Stimulated activated CD8-positive, alpha-beta memory T cell treated with anti-CD3 and anti-CD28 coated beads, Interleukin-12 subunit alpha, Interleukin-12 subunit beta, amount 100 ng/mL, for 4 hours (primary cell): ENCODE results near the gene SORT1.

Experiments
- DNase-seq: peaks from one replicate; pipeline ENCODE4 v3.0.0-alpha.2; 2020; ENCODE audit warnings: low read depth

The SORT1 gene

GRCh38 chr1:109272831-109273547 lies 124.7 kb downstream of the SORT1 start:
- DNase-seq, result no peak

- no peak for DNase-seq
Measured at GRCh38 chr1:109272021-109272799, 125.5 kb downstream of the SORT1 start.

- no peak for DNase-seq
Measured at GRCh38 chr1:109271458-109271857, 126.3 kb downstream of the SORT1 start.

DNA sequence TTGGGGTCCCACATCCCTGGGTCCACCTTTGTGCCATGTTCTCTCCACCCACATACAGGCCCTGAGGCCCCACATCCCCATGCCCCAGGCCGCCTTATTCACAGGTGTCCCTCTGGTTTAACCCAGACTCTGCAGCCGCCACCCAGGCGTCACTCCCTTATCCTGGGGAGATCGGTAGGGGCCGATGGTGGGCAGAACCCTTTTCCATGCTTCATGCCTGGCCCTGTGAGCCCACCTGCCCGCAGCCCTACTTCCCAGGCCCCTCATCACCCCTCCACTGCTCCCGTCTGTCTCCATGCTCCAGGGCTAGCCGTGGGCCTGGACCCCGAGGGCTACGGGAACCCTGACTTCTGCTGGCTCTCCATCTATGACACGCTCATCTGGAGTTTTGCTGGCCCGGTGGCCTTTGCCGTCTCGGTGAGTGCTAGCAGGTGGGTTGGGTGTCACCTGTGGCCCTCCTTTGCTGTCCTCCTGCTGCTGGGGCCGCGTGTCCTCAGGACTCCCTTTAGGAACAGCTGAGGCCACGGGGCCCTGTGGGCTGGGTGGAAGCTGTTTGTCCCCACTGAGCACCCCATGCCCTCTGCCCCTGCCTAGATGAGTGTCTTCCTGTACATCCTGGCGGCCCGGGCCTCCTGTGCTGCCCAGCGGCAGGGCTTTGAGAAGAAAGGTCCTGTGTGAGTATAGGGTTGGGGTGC lies 126.9 kb downstream of the SORT1 start:
- DNase-seq, result no peak

DNA sequence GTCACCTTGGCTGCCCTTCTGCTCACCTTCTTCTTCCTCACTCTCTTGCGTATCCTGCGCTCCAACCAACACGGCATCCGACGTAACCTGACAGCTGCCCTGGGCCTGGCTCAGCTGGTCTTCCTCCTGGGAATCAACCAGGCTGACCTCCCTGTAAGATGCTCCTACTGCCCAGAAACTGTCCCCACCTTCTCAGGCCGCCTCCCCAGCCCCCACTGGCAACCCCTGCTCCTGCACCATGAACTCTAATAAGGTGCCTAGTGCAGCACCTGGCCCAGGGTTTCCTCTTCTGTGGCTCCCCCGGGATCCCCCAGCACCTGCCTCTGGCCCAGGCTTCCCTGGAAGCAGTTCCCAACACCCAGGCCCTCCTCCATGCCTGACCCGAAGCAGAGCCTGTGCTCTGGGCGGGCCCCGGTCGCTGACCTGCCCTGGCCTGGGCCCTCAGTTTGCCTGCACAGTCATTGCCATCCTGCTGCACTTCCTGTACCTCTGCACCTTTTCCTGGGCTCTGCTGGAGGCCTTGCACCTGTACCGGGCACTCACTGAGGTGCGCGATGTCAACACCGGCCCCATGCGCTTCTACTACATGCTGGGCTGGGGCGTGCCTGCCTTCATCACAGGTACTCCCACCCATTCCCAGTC lies 127.6 kb downstream of the SORT1 start:
- no peak for DNase-seq

GRCh38 chr1:109269212-109269980 lies 128.3 kb downstream of the SORT1 start:
- no peak for DNase-seq

- no peak for DNase-seq
Measured at GRCh38 chr1:109268431-109269211, 129.1 kb downstream of the SORT1 start.

DNA sequence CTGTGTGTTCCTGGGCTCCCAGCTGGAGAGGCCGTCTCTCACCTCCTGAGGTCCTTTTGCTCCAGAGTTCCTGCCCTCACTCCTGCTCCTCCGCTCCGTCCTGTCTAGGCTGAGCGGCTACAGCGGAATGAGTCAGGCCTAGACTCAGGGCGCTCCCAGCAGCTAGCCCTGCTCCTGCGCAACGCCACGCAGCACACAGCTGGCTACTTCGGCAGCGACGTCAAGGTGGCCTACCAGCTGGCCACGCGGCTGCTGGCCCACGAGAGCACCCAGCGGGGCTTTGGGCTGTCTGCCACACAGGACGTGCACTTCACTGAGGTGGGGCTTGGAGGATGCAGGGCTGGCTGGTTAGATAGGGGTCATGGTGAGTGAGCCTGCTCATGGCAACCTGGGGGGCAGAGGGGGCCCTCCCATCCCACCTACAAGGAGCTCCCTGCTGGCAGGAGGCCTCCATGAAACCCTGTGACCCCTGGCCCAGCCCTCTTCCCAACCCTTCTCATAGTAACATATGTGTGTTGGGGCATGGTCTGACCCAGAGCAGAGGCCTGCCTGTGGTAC lies 129.9 kb downstream of the SORT1 start:
- no peak for DNase-seq

DNA sequence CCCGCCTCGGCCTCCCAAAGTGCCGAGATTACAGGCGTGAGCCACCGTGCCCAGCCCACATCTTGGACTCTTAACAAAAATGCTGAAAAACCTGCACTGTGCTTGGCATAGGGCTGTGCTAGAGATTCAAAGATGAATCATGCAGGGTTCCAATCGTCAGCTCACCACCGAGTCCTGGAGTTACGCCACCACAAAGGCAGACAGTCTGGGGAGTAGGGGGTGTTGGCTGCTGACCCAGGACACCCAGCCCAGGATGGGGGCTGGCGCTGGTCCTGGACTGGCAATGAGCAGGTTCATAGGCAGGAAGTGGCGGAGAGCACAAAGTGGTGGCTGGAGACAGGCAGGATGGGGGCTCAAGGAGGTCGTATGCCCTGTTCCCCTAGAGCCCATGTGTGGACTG lies 130.8 kb downstream of the SORT1 start:
- no peak for DNase-seq

DNA sequence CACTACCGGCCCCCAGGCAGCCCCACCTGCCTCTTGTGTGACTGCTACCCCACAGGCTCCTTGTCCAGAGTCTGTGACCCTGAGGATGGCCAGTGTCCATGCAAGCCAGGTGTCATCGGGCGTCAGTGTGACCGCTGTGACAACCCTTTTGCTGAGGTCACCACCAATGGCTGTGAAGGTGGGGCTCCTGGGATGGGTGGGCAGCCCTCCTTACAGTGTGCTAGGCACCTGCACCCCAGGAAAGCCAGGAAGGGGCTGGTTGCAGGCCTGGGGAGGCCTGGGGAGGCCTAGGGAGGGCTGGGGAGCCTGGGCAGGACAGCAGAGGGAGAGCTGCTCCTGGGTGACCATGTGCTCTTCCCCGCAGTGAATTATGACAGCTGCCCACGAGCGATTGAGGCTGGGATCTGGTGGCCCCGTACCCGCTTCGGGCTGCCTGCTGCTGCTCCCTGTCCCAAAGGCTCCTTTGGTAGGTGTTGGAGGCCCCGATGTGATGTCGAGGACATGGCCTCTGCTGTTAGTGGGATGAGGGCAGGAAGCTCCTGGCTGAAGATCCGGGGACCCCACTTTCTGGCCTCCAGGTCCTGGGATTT lies 131.9 kb downstream of the SORT1 start:
- DNase-seq, result no peak

DNA sequence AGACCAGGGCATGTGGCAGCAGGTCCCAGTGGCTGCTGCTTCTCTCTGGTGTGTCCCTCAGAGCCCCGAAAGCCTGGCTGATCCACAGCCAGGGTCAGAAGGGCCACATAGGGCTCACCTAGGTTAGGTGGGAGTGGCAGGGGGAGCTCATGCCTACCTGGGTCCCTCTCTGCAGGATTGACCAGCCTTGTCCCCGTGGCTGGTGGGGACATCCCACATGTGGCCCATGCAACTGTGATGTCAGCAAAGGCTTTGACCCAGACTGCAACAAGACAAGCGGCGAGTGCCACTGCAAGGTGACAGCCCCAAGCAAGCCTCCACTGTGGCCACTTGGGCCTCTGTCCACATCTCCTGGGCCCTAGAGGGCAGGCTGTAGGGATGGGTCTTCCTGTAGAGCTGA lies 132.7 kb downstream of the SORT1 start:
- no peak for DNase-seq

DNA sequence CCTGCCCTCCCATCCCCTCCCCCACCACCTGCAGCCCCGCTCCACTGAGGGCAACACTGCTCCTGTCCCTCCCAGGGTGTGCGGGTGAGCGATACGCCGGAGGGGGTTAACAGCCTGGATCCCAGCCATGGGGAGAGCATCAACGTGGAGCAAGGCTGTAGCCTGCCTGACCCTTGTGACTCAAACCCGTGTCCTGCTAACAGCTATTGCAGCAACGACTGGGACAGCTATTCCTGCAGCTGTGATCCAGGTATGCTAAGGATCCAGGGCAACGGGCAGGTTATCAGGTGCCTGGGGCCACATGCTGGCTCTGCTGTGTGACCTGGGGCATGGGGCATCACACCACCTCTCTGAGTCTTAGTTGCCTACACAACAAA lies 133.4 kb downstream of the SORT1 start:
- no peak for DNase-seq

- peak; percentile 40 for DNase-seq
Measured at GRCh38 chr1:109263597-109264378, 133.9 kb downstream of the SORT1 start.

GRCh38 chr1:109263234-109263596 lies 134.5 kb downstream of the SORT1 start:
- no peak for DNase-seq

DNA sequence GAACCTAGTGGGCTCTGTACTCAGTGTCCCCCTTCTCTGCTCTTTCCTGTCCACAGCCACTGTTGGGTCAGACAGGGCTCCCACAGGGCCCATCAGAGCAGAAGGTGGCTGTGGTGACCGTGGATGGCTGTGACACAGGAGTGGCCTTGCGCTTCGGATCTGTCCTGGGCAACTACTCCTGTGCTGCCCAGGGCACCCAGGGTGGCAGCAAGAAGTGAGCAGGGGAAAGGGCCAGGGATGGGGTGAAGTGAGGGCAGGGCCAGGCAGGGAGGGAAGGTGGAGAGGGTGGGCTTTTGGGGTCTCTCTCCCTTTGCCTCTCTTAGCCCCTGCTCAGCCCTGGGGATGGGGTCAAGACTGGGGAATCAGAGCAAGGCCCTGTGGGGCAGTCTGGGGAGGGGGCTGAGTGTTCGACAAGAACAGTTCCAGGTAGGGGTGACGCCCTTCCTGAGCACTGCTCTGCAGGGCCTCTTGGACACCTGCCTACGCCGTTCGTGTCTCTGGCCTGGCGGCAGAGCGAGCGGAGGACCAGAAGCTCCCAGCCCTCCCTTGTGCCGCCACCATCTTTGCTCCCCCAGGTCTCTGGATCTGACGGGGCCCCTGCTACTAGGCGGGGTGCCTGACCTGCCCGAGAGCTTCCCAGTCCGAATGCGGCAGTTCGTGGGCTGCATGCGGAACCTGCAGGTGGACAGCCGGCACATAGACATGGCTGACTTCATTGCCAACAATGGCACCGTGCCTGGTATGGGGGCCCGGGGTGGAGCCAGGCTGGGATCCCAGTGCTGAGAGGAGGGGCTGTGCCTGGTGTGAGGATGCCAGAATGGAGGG lies 135.3 kb downstream of the SORT1 start:
- no peak for DNase-seq

DNA sequence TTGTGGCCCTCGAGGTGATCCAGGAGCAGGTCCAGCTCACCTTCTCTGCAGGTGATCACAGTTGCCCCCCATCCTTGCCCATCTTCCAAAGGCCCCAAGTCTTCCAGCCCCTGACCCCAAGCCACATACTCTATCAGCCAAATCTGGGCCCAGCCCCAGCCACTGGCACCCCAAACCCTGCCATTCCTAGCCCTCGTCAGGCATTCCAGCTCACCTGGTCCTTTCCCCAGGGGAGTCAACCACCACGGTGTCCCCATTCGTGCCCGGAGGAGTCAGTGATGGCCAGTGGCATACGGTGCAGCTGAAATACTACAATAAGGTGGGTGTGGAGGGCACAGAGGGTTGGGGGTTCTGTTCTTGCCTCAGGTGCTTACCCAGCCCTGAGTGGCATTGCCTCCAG lies 136.1 kb downstream of the SORT1 start:
- DNase-seq, result no peak

DNA sequence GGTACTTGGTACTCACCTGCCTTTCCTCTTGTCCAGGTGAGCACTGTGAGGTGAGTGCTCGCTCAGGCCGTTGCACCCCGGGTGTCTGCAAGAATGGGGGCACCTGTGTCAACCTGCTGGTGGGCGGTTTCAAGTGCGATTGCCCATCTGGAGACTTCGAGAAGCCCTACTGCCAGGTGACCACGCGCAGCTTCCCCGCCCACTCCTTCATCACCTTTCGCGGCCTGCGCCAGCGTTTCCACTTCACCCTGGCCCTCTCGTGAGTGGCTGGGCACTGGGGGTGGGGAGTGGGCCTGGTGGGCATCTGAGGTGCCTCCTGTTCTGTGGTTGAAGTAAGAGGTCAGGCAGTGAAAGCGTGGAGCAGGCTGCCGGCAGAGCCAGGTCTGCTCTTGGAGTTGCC lies 136.7 kb downstream of the SORT1 start:
- DNase-seq, result no peak

DNA sequence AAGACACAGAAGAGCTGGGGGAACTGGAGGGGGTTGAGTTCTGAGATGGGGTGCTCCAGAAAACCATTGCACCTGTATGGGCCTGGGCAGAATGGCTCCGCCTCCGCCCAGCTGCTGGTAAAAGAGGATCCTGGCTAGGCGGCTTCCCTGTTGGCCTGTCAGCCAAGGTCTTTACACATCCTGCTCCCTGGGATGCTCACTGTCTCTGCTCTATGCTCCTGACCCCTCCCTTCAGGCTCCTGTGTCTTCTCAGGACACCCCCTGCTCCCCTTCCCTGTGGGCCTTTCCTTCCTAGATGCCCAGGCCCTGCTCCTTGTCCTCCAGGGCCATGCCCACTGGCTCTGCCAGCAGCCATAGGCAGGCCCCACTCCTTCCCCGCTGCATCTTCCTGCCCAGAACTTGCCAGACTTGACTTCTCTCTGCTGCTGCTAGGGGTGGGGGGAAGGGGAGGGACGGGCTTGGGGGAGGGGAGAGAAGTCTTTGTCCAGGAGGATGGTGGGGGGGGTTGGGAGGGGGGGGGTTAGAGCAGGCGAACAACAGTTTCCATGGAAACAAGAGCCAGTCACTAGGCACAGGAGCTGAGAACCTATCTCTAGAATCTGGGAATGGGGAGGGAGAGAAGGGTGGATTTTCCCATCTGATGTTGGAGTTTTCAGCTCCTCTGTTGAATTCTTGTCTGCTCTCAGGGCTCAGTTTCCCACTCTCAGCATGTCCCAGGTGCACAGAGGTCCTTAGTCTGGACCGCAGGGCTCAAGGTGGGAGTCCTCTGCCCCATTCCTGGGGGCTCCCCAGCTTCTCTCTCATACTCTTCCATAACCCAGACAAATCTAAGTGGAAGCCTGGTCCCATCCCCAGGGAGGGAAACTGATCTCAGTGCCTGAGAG lies 137.8 kb downstream of the SORT1 start:
- no peak for DNase-seq
